Uterus (tissue), 4 donors: Measurements from ENCODE around the gene CDKN2B-AS1. TPM values are rescaled to one million over a fixed set of nuclear protein-coding genes. Genes with fewer than 3 reads are reported as not detected.
A peak's percentile ranks its signal among the peaks of the same experiment; 100 is the strongest.

Experiments
- DNase-seq, 2 donors: peaks; one replicate each; pipeline ENCODE4 v3.0.0-alpha.2; 2019 to 2020
- H3K27ac ChIP-seq, 2 donors: fragments of 200-600 bp; sonication (generic); 1 replicate in 1 of 2; 2 replicates in 1 of 2; pipeline ENCODE4 v1.5.1; 2016 to 2018
- H3K27me3 ChIP-seq, 2 donors: fragments of 200-600 bp; sonication (generic); one replicate each; pipeline ENCODE4 v1.5.1; 2018 to 2019; ENCODE audit warnings: control low read depth in 1 of 2
- H3K36me3 ChIP-seq, 2 donors: fragments of 200-600 bp; sonication (generic); one replicate each; pipeline ENCODE4 v1.5.1; 2019; ENCODE audit warnings: control low read depth in 1 of 2
- H3K4me1 ChIP-seq, 2 donors: fragments of 200-600 bp; sonication (generic); one replicate each; pipeline ENCODE4 v1.5.1; 2018 to 2019; ENCODE audit warnings: control low read depth in 1 of 2
- H3K4me3 ChIP-seq, 2 donors: fragments of 200-600 bp; sonication (generic); 1 replicate in 1 of 2; 2 replicates in 1 of 2; pipeline ENCODE4 v1.5.1; 2018 to 2019; ENCODE audit warnings: mild to moderate bottlenecking in 1 of 2
- H3K9me3 ChIP-seq, 2 donors: fragments of 200-600 bp; sonication (generic); one replicate each; pipeline ENCODE4 v1.5.1; 2019; ENCODE audit warnings: control low read depth in 1 of 2
- POLR2A ChIP-seq, 2 donors: fragments of 450-650 bp; IDR thresholded peaks; one replicate each; pipeline ENCODE4 v1.6.1; 2016; ENCODE audit warnings: antibody characterized with exemption in 2 of 2, mild to moderate bottlenecking in 1 of 2, moderate library complexity in 1 of 2
- intact Hi-C: fragments of 100-400 bp; cut with DNase I; formaldehyde crosslinking; loops from one replicate; pipeline ENCODE4 v1.15.1; 2023; ENCODE audit warnings: low total_unique reads
- total RNA-seq, 4 donors: library from RNA; depleted of rRNA in 3 of 4; stranded (reverse); fragments of >200 nt in 3 of 4; gene quantifications; one replicate each; pipeline versions ENCODE4 v1.1.0 to v1.2.4, GENCODE V29; 2014 to 2023
- TF ChIP-seq, protein P1 (sequence below), 4 experiments: fragments of 200-600 bp in 2 of 4; fragments of 450-650 bp in 2 of 4; sonication (generic) in 2 of 4; IDR thresholded peaks; one replicate each; pipeline ENCODE4 v1.5.1; 2016 to 2019; ENCODE audit warnings: antibody characterized with exemption in 4 of 4, mild to moderate bottlenecking in 2 of 4, moderate library complexity in 1 of 4
- donor health status: DM: yes; HTN: yes; CAD: no.

CDKN2B-AS1 gene
- total RNA-seq, 4 donors from 2014 or later: 0.29 to 1.8 (median 0.35) TPM; not detected in 1

DNA sequence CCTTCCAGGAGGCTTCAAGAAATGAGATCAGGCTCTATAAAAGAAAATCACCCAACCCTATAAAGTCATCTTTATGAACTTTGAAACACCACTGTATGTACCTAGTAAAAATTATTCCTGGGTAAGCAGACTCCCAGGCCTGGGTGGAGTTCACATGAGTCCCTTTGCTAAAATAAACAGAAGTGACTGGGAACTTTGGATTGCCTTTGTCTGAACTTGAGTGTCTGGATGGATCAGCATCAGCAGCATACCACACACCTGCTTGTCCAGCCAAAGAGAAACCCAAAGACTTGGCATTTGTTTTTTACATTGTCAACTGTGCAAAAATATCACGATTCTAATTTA is 94.1 kb downstream of the CDKN2B-AS1 start:
- Histone ChIP-seq H3K4me3 (no peak overlapping the region), H3K27ac (no peak overlapping the region), H3K9me3 (no peaks in the 10 kb centered on the region), H3K36me3 (no peaks in the 10 kb centered on the region), H3K27me3 (no peaks in the 10 kb centered on the region), H3K4me1 (no peaks in the 10 kb centered on the region)
- no peak for TF ChIP-seq POLR2A (IDR thresholded peaks at IDR 0.05)
- TF ChIP-seq, protein P1, sequence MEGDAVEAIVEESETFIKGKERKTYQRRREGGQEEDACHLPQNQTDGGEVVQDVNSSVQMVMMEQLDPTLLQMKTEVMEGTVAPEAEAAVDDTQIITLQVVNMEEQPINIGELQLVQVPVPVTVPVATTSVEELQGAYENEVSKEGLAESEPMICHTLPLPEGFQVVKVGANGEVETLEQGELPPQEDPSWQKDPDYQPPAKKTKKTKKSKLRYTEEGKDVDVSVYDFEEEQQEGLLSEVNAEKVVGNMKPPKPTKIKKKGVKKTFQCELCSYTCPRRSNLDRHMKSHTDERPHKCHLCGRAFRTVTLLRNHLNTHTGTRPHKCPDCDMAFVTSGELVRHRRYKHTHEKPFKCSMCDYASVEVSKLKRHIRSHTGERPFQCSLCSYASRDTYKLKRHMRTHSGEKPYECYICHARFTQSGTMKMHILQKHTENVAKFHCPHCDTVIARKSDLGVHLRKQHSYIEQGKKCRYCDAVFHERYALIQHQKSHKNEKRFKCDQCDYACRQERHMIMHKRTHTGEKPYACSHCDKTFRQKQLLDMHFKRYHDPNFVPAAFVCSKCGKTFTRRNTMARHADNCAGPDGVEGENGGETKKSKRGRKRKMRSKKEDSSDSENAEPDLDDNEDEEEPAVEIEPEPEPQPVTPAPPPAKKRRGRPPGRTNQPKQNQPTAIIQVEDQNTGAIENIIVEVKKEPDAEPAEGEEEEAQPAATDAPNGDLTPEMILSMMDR (IDR thresholded peaks at IDR 0.05): no peak
- DNase-seq: no peak
- intact Hi-C loops: no loop called here

DNA sequence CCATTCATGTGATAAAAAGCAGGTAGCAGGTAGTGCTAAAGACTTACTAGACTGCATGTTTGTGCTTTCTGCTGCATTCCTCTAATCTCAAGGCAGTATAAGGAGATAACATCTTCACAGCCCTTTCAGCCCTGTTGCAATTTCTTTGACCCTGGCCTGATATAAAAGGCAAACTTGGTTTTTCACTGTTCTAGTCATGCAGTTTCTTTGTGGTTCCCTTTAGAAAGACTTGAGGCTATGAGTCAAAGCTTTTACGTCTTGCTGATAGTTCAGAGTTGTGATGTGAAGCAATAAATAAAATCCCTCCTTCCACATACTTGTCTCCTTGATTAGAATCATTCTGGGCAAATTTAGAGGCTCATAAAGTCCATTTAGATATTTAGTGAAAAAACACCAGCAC is 103.1 kb downstream of the CDKN2B-AS1 start:
- no peak for DNase-seq
- Histone ChIP-seq H3K27ac (peak overlapping the region; percentile 63 to 75), H3K27me3 (no peaks in the 10 kb centered on the region), H3K9me3 (no peaks in the 10 kb centered on the region), H3K4me1 (no peaks in the 10 kb centered on the region), H3K4me3 (no peak overlapping the region), H3K36me3 (no peaks in the 10 kb centered on the region)
- TF ChIP-seq, protein P1 (IDR thresholded peaks at IDR 0.05): no peak
- no peak for TF ChIP-seq POLR2A (IDR thresholded peaks at IDR 0.05)
- intact Hi-C loops: no loop called here

DNA sequence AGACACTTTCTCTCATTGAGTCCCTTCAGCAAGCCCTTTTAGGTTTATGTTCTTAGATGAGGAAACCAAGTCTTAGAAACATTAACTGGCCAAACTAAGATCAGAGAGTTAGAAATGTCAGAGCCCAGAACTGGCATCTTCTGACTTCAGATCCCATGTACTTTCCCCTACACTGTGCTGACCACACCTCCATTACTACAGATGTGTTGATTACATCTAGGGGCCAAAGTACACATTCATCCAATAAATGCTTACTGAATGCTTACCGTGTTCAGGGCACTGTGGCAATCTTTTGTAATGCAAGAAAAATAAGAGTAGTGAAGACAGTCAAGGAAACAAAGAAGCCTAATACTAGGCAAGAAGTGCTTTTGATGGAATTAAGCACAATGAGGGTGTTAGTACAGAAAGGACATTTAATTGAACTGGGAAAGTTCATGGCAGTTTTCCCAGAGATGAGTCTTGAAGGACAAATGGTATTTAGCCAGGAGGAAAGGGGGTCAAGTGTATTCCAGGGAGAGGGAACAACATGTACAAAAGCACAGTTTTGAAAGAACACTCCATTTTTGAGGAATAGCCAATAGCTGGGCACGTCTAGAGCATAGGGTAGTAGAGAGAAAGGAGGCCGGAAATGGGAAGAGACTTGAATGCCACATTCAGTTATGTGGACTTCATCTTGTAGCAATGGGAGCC is 104.2 kb downstream of the CDKN2B-AS1 start:
- no peaks in the 10 kb centered on the region for H3K27me3 ChIP-seq
- H3K4me3 ChIP-seq: no peak overlapping the region
- intact Hi-C loops: no loop called here
- no peaks in the 10 kb centered on the region for H3K4me1 ChIP-seq
- H3K27ac ChIP-seq: peak overlapping the region; percentile 27 to 75
- no peaks in the 10 kb centered on the region for H3K9me3 ChIP-seq
- no peaks in the 10 kb centered on the region for H3K36me3 ChIP-seq
- TF ChIP-seq, protein P1 (IDR thresholded peaks at IDR 0.05): no peak
- TF ChIP-seq POLR2A (IDR thresholded peaks at IDR 0.05): no peak
- no peak for DNase-seq

DNA sequence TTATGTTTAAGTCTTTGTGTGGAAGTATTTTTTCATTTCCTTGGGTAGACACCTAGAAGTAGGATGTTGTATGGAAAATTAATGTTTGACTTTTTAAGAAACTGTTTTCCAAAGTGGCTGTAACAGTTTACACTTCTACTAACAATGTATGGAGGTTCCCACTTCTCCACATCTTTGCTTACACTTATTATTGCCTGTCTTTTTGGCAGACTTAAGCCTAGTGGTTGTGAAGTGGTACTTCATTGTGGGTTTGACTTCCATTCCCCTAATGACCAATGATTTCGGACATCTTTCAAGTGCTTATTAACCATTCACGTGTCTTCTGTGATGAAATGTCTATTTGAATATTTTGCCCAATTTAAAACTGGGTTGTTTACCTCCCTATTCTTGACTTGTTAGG is 106.0 kb downstream of the CDKN2B-AS1 start:
- Histone ChIP-seq H3K4me3 (no peak overlapping the region), H3K36me3 (no peaks in the 10 kb centered on the region), H3K27me3 (no peaks in the 10 kb centered on the region), H3K27ac (no peak overlapping the region), H3K4me1 (no peaks in the 10 kb centered on the region), H3K9me3 (no peaks in the 10 kb centered on the region)
- intact Hi-C loops: no loop called here
- no peak for DNase-seq
- TF ChIP-seq POLR2A (IDR thresholded peaks at IDR 0.05): no peak
- TF ChIP-seq, protein P1 (IDR thresholded peaks at IDR 0.05): no peak

DNA sequence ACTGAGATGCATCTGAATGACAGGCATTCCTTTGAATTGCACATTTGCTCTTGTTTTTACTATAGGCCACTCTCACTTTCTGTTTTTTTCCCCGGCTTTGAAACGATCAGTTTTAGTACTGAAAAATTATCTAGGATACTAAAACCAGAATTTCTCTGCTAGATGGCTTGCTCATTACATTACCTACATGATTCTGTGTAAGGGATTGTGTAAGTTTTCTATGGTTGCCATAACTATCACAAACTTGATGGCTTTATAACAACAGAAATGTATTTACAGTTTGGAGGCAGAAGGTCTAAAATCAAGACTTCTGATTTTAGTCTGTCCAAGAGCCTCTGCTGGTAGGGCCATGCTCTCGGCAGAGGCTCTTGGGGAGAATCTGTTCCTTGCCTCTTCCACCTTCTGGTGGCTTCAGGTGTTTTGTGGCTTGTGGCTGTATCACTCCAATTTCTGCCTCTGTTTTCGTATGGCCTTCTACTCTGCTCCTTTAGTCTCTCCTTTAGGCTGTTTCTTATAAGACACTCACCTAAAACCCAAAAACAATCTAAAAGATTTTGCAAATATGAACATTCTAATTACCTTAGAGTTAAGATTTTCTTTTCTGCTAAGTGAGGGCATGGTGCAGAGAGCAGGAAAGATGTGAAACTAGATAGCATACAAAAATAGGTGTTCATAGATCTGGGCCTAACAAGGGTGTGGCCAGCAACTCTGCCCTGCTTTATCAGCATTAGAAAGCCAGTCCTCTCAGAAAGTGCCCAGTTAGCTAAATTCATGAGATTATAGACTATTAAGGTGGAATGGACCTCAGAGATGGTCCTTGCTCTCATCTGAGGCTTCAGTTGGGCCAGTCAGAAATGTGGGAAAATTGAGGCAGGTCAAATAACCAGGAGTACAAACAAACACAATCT is 107.8 kb downstream of the CDKN2B-AS1 start:
- Histone ChIP-seq H3K27me3 (no peaks in the 10 kb centered on the region), H3K9me3 (no peaks in the 10 kb centered on the region), H3K4me3 (no peak overlapping the region), H3K27ac (peak overlapping the region; percentile 41 to 48), H3K36me3 (no peaks in the 10 kb centered on the region), H3K4me1 (no peaks in the 10 kb centered on the region)
- DNase-seq: no peak
- intact Hi-C loops: no loop called here
- TF ChIP-seq, protein P1 (IDR thresholded peaks at IDR 0.05): no peak
- no peak for TF ChIP-seq POLR2A (IDR thresholded peaks at IDR 0.05)
